Non-pigmented ciliary epithelial cell (primary cell): Measurements from ENCODE around the gene TMEM127.

Experiments
- DNase-seq: peaks from one replicate; pipeline ENCODE4 v3.0.0-alpha.2; 2010; ENCODE audit warnings: low read depth

The TMEM127 gene

GRCh38 chr2:96205888-96206287, 59.9 kb downstream of the TMEM127 start:
- no peak for DNase-seq

- no peak for DNase-seq
Observed at GRCh38 chr2:96204836-96205624, 60.8 kb downstream of the TMEM127 start.

DNA sequence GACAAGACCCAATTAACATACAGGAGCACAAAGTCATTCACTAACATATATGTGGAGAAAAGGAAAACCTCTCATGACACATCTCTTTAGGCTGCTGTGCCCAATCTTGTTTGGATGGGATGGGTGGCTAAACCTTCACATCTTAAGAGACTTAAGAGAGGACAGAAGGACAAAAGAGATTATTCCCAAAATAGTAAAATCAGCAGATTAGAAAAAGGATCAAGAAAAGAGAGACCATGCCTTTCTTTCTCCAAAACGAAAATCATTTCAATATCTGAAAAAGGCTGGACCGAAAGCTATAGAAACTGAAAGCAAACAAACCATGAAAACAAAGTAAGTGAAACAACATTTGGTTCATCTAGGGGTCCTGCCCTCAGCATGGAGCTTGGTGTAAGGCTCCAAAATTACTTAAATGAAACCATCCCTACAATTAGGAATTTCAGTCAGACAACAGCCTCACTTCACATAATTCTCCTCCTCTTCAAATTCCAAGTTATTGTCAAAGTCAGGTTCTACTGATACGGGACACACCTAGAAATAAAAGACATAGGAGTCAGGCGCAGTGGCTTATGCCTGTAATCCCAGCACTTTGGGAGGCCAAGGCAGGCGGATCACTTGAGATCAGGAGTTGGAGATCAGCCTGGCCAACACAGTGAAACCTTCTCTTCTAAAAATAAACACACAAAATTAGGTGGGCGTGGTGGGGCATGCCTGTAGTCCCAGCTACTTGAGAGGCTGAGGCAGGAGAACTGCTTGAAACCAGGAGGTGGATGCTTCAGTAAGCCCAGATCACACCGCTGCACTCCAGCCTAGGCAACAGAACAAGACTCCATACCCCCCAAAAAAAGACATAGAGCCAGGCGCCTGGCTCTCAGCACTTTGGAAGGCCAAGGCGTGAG, 62.4 kb downstream of the TMEM127 start:
- DNase-seq, result no peak

DNA sequence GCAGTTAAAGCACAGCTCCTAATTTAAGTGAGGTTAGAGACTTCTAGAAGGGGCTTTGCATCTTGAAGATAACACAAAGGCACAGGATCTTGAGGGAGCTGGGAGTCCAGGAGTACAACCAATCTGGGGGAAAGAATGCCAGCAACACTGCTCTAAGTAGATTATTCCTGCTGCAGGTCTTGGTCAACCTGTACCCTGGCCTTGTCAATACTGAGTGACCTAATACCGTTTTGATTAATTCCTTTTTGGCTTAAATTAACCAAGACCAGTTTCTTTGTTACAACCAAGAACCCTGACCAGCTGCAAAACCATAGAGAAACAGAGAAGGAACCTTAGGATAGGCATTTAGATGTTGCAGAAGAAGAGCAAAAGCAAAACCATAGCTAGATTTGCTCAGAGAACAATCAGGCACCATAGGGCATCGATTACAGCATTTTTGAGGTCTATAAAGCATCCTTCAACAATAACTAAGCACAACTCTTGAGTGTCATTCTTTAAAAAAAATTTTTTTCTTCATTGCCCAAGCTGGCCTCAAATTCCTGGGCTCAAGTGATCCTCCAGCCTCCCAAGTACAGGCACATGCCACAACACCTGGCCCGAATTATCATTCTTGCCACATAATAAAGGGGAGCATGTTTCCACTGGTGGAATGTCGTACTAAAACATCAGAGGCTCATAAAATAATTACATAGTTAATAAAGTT, 63.5 kb downstream of the TMEM127 start:
- no peak for DNase-seq

DNA sequence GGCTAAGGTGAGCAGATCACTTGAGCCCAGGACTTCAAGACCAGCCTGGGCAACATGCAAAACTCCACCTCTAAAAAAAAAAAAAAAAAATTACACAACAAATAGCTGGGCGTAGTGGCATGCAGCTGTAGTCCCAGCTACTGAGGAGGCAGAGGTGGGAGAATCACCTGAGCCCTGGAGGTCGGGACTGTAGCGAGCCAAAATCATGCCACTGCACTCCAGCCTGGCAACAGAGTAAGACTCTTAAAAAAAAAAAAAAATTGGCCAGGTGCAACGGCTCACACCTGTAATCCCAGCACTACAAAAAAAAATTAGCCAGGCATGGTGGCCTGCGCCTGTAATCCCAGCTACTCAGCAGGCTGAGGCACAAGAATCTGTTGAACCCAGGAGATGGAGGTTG, 64.5 kb downstream of the TMEM127 start:
- no peak for DNase-seq

DNA sequence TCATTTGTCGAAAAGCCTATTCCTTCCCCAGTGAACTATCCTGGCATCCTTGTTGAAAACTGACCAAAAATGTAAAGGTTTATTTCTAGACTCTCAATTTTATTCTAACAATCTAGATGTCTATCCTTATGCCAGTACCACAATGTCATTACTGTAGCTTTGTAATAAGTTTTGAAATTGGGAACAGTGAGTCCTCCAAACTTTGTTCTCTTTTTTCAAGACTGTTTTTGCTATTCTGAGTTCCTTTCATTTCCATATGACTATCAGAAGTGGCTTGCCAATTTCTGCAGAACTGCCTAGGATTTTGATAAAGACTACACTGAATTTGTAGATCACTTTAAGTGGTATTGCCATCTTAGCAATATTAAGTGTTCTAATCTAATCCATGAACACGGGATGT, 66.9 kb downstream of the TMEM127 start:
- DNase-seq, result no peak
